Measurements from ENCODE around the gene ZNF275.

The ZNF275 gene

GRCh38 chrX:153310901-153311300 lies 23.1 kb upstream of the ZNF275 start:
- no peak for TF ChIP-seq CTCF (IDR thresholded peaks at IDR 0.05; ENCODE audit: control insufficient read depth, insufficient read depth, low read depth, low read length, missing control alignments)
- no peak overlapping the region for H3K4me3 ChIP-seq (ENCODE audit: control insufficient read depth, low read depth, low read length)
- DNase-seq (ENCODE audit: low read depth), result no peak

- DNase-seq (ENCODE audit: low read depth), result no peak
- H3K4me3 ChIP-seq (ENCODE audit: control insufficient read depth, low read depth, low read length), result no peak overlapping the region
- no peak for TF ChIP-seq CTCF (IDR thresholded peaks at IDR 0.05; ENCODE audit: control insufficient read depth, insufficient read depth, low read depth, low read length, missing control alignments)
Observed at GRCh38 chrX:153312041-153312440, 21.9 kb upstream of the ZNF275 start.

- no peak for DNase-seq (ENCODE audit: low read depth)
- TF ChIP-seq CTCF (IDR thresholded peaks at IDR 0.05; ENCODE audit: control insufficient read depth, insufficient read depth, low read depth, low read length, missing control alignments), result no peak
Observed at GRCh38 chrX:153312842-153313241, 21.1 kb upstream of the ZNF275 start.

GRCh38 chrX:153317306-153317705 lies 16.6 kb upstream of the ZNF275 start:
- DNase-seq (ENCODE audit: low read depth), result no peak
- no peak for TF ChIP-seq CTCF (IDR thresholded peaks at IDR 0.05; ENCODE audit: control insufficient read depth, insufficient read depth, low read depth, low read length, missing control alignments)
- no peak overlapping the region for H3K4me3 ChIP-seq (ENCODE audit: control insufficient read depth, low read depth, low read length)

More at GRCh38 chrX:153312842-153313241, 21.1 kb upstream of the ZNF275 start:
- no peak overlapping the region for H3K4me3 ChIP-seq (ENCODE audit: control insufficient read depth, low read depth, low read length)

- H3K4me3 ChIP-seq (ENCODE audit: control insufficient read depth, low read depth, low read length), result no peak overlapping the region
- DNase-seq (ENCODE audit: low read depth), result no peak
- TF ChIP-seq CTCF (IDR thresholded peaks at IDR 0.05; ENCODE audit: control insufficient read depth, insufficient read depth, low read depth, low read length, missing control alignments), result no peak
Observed at GRCh38 chrX:153317996-153318722, 15.8 kb upstream of the ZNF275 start.

GRCh38 chrX:153318811-153319210 lies 15.1 kb upstream of the ZNF275 start:
- no peak for TF ChIP-seq CTCF (IDR thresholded peaks at IDR 0.05; ENCODE audit: control insufficient read depth, insufficient read depth, low read depth, low read length, missing control alignments)
- no peak for DNase-seq (ENCODE audit: low read depth)
- no peak overlapping the region for H3K4me3 ChIP-seq (ENCODE audit: control insufficient read depth, low read depth, low read length)
